Stimulated activated CD8-positive, alpha-beta memory T cell treated with anti-CD3 and anti-CD28 coated beads, Interleukin-7, amount 100 ng/mL, for 48 hours (primary cell): ENCODE results near the gene OR7G1.
"Not testable (repeated sequence)": the region's sequence is repeated elsewhere in the genome, so short reads cannot be mapped to it uniquely, and the experiment has no call there.

Experiments used
- DNase-seq, 2 donors: peaks; one replicate each; pipeline ENCODE4 v3.0.0-alpha.2; 2020; ENCODE audit warnings: low read depth in 1 of 2; ENCODE audit errors: extremely low read depth in 1 of 2

The OR7G1 gene

GRCh38 chr19:9086761-9087160 is 28.8 kb downstream of the OR7G1 start, which contains the start of gene OR1M1:
Gene OR1M1, plus strand, starts transcription at chr19:9087061. Its CDS starts 6,184 bp downstream, at chr19:9093245.
- DNase-seq: no peak

- no peak for DNase-seq
Observed at GRCh38 chr19:9078651-9079050, 36.9 kb downstream of the OR7G1 start.

- no peak for DNase-seq
Observed at GRCh38 chr19:9076901-9077300, 38.7 kb downstream of the OR7G1 start.

GRCh38 chr19:9075064-9075949 is 40.3 kb downstream of the OR7G1 start:
- DNase-seq: no peak

- DNase-seq: no peak
Observed at GRCh38 chr19:9073806-9074205, 41.8 kb downstream of the OR7G1 start.

GRCh38 chr19:9071720-9072119 is 43.8 kb downstream of the OR7G1 start:
- not testable (repeated sequence) for DNase-seq

GRCh38 chr19:9070066-9070465 is 45.5 kb downstream of the OR7G1 start:
- no peak for DNase-seq

GRCh38 chr19:9065457-9066014 is 50.0 kb downstream of the OR7G1 start:
- no peak for DNase-seq
